PC-3 (cell line): Measurements from ENCODE around the gene RGS14.

Experiments used
- EZH2 ChIP-seq: fragments of 300-600 bp; sonication (generic); IDR thresholded peaks from one replicate; pipeline ENCODE4 v1.6.1; 2017; ENCODE audit warnings: antibody characterized with exemption, mild to moderate bottlenecking, low read length; ENCODE audit not compliant: unreplicated experiment
- TF ChIP-seq, protein P1 (sequence below): fragments of 300-600 bp; sonication (generic); conservative IDR thresholded peaks from 2 replicates; pipeline ENCODE4 v1.5.1; 2017; ENCODE audit warnings: antibody characterized with exemption, low read depth, mild to moderate bottlenecking, low read length

DNA sequence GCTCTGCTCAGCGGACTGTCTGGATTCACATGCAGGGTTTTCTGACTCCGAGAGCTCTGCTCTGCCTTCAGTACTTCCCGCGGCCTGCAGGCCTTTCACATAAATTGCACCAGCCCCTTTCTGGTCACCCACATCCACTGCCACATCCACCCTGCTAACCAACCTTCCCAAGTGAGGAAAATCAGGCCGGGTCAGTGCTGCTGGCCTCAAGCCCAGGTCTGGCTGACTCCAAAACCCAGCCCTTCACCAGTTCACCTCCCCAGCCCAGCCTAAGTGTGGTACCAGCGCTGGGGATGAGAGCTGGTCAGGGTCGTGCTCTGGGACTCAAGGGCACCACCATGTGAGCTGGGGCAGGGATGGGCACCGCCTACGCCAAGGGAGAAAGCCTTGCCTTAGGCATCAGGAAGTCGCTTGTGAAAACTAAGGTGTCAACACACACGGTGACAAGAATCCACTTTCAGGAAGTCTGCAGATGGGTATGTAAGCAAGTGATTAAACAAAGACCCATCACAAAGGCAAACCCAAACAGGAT is 18.6 kb upstream of the RGS14 start:
- TF ChIP-seq EZH2: no peak
- TF ChIP-seq, protein P1, sequence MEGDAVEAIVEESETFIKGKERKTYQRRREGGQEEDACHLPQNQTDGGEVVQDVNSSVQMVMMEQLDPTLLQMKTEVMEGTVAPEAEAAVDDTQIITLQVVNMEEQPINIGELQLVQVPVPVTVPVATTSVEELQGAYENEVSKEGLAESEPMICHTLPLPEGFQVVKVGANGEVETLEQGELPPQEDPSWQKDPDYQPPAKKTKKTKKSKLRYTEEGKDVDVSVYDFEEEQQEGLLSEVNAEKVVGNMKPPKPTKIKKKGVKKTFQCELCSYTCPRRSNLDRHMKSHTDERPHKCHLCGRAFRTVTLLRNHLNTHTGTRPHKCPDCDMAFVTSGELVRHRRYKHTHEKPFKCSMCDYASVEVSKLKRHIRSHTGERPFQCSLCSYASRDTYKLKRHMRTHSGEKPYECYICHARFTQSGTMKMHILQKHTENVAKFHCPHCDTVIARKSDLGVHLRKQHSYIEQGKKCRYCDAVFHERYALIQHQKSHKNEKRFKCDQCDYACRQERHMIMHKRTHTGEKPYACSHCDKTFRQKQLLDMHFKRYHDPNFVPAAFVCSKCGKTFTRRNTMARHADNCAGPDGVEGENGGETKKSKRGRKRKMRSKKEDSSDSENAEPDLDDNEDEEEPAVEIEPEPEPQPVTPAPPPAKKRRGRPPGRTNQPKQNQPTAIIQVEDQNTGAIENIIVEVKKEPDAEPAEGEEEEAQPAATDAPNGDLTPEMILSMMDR: no peak
